Forelimb muscle (tissue), 1 donor: Measurements from ENCODE around the gene RAB26. TPM values are rescaled to one million over a fixed set of nuclear protein-coding genes. Genes with fewer than 3 reads are reported as not detected.
"Not testable (repeated sequence)": the region's sequence is repeated elsewhere in the genome, so short reads cannot be mapped to it uniquely, and the experiment has no call there.

Experiments used
- DNase-seq: peaks from one replicate; pipeline ENCODE4 v3.0.0-alpha.2; 2013; ENCODE audit warnings: low read depth
- polyA plus RNA-seq: library from polyadenylated mRNA; unstranded; fragments of 120-200 nt; gene quantifications from one replicate; pipeline ENCODE4 v1.2.1, GENCODE V29; 2013; ENCODE audit not compliant: insufficient read length

The RAB26 gene
- polyA plus RNA-seq, 1 donor: 1.0 TPM

GRCh38 chr16:2117341-2117740 is 31.1 kb upstream of the RAB26 start:
- not testable (repeated sequence) for DNase-seq

GRCh38 chr16:2117960-2118722 is 30.3 kb upstream of the RAB26 start:
- DNase-seq: not testable (repeated sequence)

- not testable (repeated sequence) for DNase-seq
Measured at GRCh38 chr16:2121325-2121724, 27.1 kb upstream of the RAB26 start.

- DNase-seq: no peak
Measured at GRCh38 chr16:2121853-2122252, 26.6 kb upstream of the RAB26 start.

GRCh38 chr16:2122429-2122828 is 26.0 kb upstream of the RAB26 start:
- DNase-seq: no peak

GRCh38 chr16:2122934-2123683 is 25.3 kb upstream of the RAB26 start:
- DNase-seq: not testable (repeated sequence)

GRCh38 chr16:2123706-2124376 is 24.6 kb upstream of the RAB26 start:
- not testable (repeated sequence) for DNase-seq

- not testable (repeated sequence) for DNase-seq
Measured at GRCh38 chr16:2124377-2124693, 24.1 kb upstream of the RAB26 start.

- DNase-seq: peak; percentile 44
Measured at GRCh38 chr16:2124694-2125444, 23.6 kb upstream of the RAB26 start.

- DNase-seq: not testable (repeated sequence)
Measured at GRCh38 chr16:2125609-2126008, 22.8 kb upstream of the RAB26 start.

GRCh38 chr16:2126161-2126743 is 22.2 kb upstream of the RAB26 start:
- DNase-seq: not testable (repeated sequence)

- not testable (repeated sequence) for DNase-seq
Measured at GRCh38 chr16:2126928-2127556, 21.4 kb upstream of the RAB26 start.

- DNase-seq: not testable (repeated sequence)
Measured at GRCh38 chr16:2127630-2128280, 20.7 kb upstream of the RAB26 start.

- DNase-seq: not testable (repeated sequence)
Measured at GRCh38 chr16:2129251-2129650, 19.2 kb upstream of the RAB26 start.

- not testable (repeated sequence) for DNase-seq
Measured at GRCh38 chr16:2129890-2130447, 18.5 kb upstream of the RAB26 start.

- not testable (repeated sequence) for DNase-seq
Measured at GRCh38 chr16:2133797-2134196, 14.6 kb upstream of the RAB26 start.

GRCh38 chr16:2135071-2135470 is 13.4 kb upstream of the RAB26 start:
- not testable (repeated sequence) for DNase-seq

- peak; percentile 84 for DNase-seq
Measured at GRCh38 chr16:2135770-2136490, 12.5 kb upstream of the RAB26 start, which contains the start of gene PKD1. Gene PKD1, minus strand, starts transcription at chr16:2135898. Its CDS starts 209 bp downstream, at chr16:2135689.
